Stimulated activated memory B cell treated with anti-CD40 and anti-IgM and Interleukin-4, amounts not matched to agents 10 μg/mL and 1 μg/mL and 100 μg/mL, for 72 hours (primary cell): ENCODE results near the gene KCTD20.
"Not testable (repeated sequence)": the region's sequence is repeated elsewhere in the genome, so short reads cannot be mapped to it uniquely, and the experiment has no call there.

ENCODE experiments used
- ATAC-seq: fragments of 150-1000 bp; cut with Tn5 transposase; 2 replicates; pipeline ENCODE4 v1.10.0; 2021
- H3K27ac Mint-ChIP-seq: one replicate; pipeline ENCODE4 v1.8.0; 2022; ENCODE audit warnings: mild to moderate bottlenecking, mixed read lengths
- H3K27me3 Mint-ChIP-seq: one replicate; pipeline ENCODE4 v1.8.0; 2022; ENCODE audit warnings: mixed read lengths
- H3K36me3 Mint-ChIP-seq: one replicate; pipeline ENCODE4 v1.8.0; 2022; ENCODE audit warnings: mixed read lengths
- H3K4me1 Mint-ChIP-seq: one replicate; pipeline ENCODE4 v1.8.0; 2022; ENCODE audit warnings: mixed read lengths
- H3K4me3 Mint-ChIP-seq: one replicate; pipeline ENCODE4 v1.8.0; 2022; ENCODE audit warnings: mild to moderate bottlenecking, moderate library complexity, mixed read lengths
- H3K9me3 Mint-ChIP-seq: one replicate; pipeline ENCODE4 v1.8.0; 2022; ENCODE audit warnings: mixed read lengths

Gene KCTD20

GRCh38 chr6:36432151-36432671, 10.6 kb upstream of the KCTD20 start:
- Mint-ChIP-seq H3K9me3 (no peaks in the 10 kb centered on the region), H3K27ac (peak overlapping the region; percentile 12), H3K4me3 (peak overlapping the region; percentile 59), H3K36me3 (no peaks in the 10 kb centered on the region), H3K4me1 (peaks cover 10% of the 10 kb centered on the region), H3K27me3 (no peaks in the 10 kb centered on the region)
- ATAC-seq, result no peak

- Mint-ChIP-seq H3K36me3 (no peaks in the 10 kb centered on the region), H3K27me3 (no peaks in the 10 kb centered on the region), H3K4me3 (no peak overlapping the region), H3K27ac (no peak overlapping the region), H3K4me1 (peaks cover 14% of the 10 kb centered on the region), H3K9me3 (no peaks in the 10 kb centered on the region)
- no peak for ATAC-seq
Measured at GRCh38 chr6:36436466-36436865, 6.3 kb upstream of the KCTD20 start.

- Mint-ChIP-seq H3K27ac (peak overlapping the region; percentile 95), H3K36me3 (no peaks in the 10 kb centered on the region), H3K9me3 (no peaks in the 10 kb centered on the region), H3K4me1 (peaks cover 30% of the 10 kb centered on the region), H3K27me3 (no peaks in the 10 kb centered on the region), H3K4me3 (peak overlapping the region; percentile 39)
- ATAC-seq, result peak; percentile 73
Measured at GRCh38 chr6:36441307-36441894, 1.4 kb upstream of the KCTD20 start.

GRCh38 chr6:36442103-36442670, 613 bp upstream of the KCTD20 start:
- Mint-ChIP-seq H3K9me3 (no peaks in the 10 kb centered on the region), H3K27me3 (no peaks in the 10 kb centered on the region), H3K36me3 (no peaks in the 10 kb centered on the region), H3K4me3 (peak overlapping the region; percentile 94), H3K27ac (peak overlapping the region; percentile 95), H3K4me1 (peaks cover 33% of the 10 kb centered on the region)
- no peak for ATAC-seq

- Mint-ChIP-seq H3K27me3 (no peaks in the 10 kb centered on the region), H3K4me1 (peaks cover 33% of the 10 kb centered on the region), H3K9me3 (no peaks in the 10 kb centered on the region), H3K27ac (peak overlapping the region; percentile 95), H3K36me3 (peaks cover 4% of the 10 kb centered on the region), H3K4me3 (peak overlapping the region; percentile 94)
- no peak for ATAC-seq
Measured at GRCh38 chr6:36443471-36444428, 950 bp downstream of the KCTD20 start.

GRCh38 chr6:36444470-36444869, 1.7 kb downstream of the KCTD20 start:
- ATAC-seq, result no peak
- peak overlapping the region; percentile 95 for H3K27ac Mint-ChIP-seq
- H3K36me3 Mint-ChIP-seq, result peaks cover 12% of the 10 kb centered on the region
- H3K9me3 Mint-ChIP-seq, result no peaks in the 10 kb centered on the region
- H3K4me1 Mint-ChIP-seq, result peaks cover 34% of the 10 kb centered on the region
- H3K27me3 Mint-ChIP-seq, result no peaks in the 10 kb centered on the region
- H3K4me3 Mint-ChIP-seq, result peak overlapping the region; percentile 94

GRCh38 chr6:36445621-36446020, 2.8 kb downstream of the KCTD20 start:
- H3K36me3 Mint-ChIP-seq, result peaks cover 16% of the 10 kb centered on the region
- H3K4me3 Mint-ChIP-seq, result no peak overlapping the region
- no peak for ATAC-seq
- H3K4me1 Mint-ChIP-seq, result peaks cover 39% of the 10 kb centered on the region
- H3K27me3 Mint-ChIP-seq, result no peaks in the 10 kb centered on the region
- H3K9me3 Mint-ChIP-seq, result no peaks in the 10 kb centered on the region
- peak overlapping the region; percentile 18 for H3K27ac Mint-ChIP-seq

GRCh38 chr6:36449173-36449572, 6.4 kb downstream of the KCTD20 start:
- not testable (repeated sequence) for H3K27me3 Mint-ChIP-seq, H3K27ac Mint-ChIP-seq, H3K4me3 Mint-ChIP-seq, ATAC-seq, H3K9me3 Mint-ChIP-seq
- Mint-ChIP-seq H3K36me3 (peaks cover 22% of the 10 kb centered on the region), H3K4me1 (peaks cover 27% of the 10 kb centered on the region)

GRCh38 chr6:36452897-36453296, 10.1 kb downstream of the KCTD20 start:
- not testable (repeated sequence) for H3K27me3 Mint-ChIP-seq, H3K27ac Mint-ChIP-seq, H3K9me3 Mint-ChIP-seq, ATAC-seq, H3K4me3 Mint-ChIP-seq
- Mint-ChIP-seq H3K4me1 (peaks cover 18% of the 10 kb centered on the region), H3K36me3 (peaks cover 28% of the 10 kb centered on the region)

- Mint-ChIP-seq H3K4me3 (no peak overlapping the region), H3K4me1 (peaks cover 20% of the 10 kb centered on the region), H3K9me3 (no peaks in the 10 kb centered on the region), H3K27me3 (no peaks in the 10 kb centered on the region), H3K36me3 (peaks cover 13% of the 10 kb centered on the region), H3K27ac (no peak overlapping the region)
- ATAC-seq, result no peak
Measured at GRCh38 chr6:36455486-36456027, 12.8 kb downstream of the KCTD20 start.

GRCh38 chr6:36459501-36459900, 16.7 kb downstream of the KCTD20 start:
- Mint-ChIP-seq H3K36me3 (peaks cover 15% of the 10 kb centered on the region), H3K4me1 (peaks cover 44% of the 10 kb centered on the region), H3K27ac (no peak overlapping the region), H3K4me3 (no peak overlapping the region), H3K27me3 (no peaks in the 10 kb centered on the region), H3K9me3 (no peaks in the 10 kb centered on the region)
- no peak for ATAC-seq

- ATAC-seq, result no peak
- no peaks in the 10 kb centered on the region for H3K9me3 Mint-ChIP-seq
- H3K4me1 Mint-ChIP-seq, result peaks cover 48% of the 10 kb centered on the region
- no peak overlapping the region for H3K27ac Mint-ChIP-seq
- H3K27me3 Mint-ChIP-seq, result no peaks in the 10 kb centered on the region
- H3K36me3 Mint-ChIP-seq, result peaks cover 15% of the 10 kb centered on the region
- no peak overlapping the region for H3K4me3 Mint-ChIP-seq
Measured at GRCh38 chr6:36460916-36461315, 18.1 kb downstream of the KCTD20 start.

GRCh38 chr6:36461646-36462045, 18.8 kb downstream of the KCTD20 start:
- no peaks in the 10 kb centered on the region for H3K9me3 Mint-ChIP-seq
- peaks cover 15% of the 10 kb centered on the region for H3K36me3 Mint-ChIP-seq
- H3K27me3 Mint-ChIP-seq, result no peaks in the 10 kb centered on the region
- H3K27ac Mint-ChIP-seq, result no peak overlapping the region
- no peak for ATAC-seq
- peaks cover 48% of the 10 kb centered on the region for H3K4me1 Mint-ChIP-seq
- no peak overlapping the region for H3K4me3 Mint-ChIP-seq

- Mint-ChIP-seq H3K36me3 (peaks cover 7% of the 10 kb centered on the region), H3K27ac (no peak overlapping the region), H3K4me1 (peaks cover 36% of the 10 kb centered on the region), H3K4me3 (no peak overlapping the region), H3K27me3 (no peaks in the 10 kb centered on the region), H3K9me3 (no peaks in the 10 kb centered on the region)
- ATAC-seq, result no peak
Measured at GRCh38 chr6:36463676-36464075, 20.9 kb downstream of the KCTD20 start.

GRCh38 chr6:36464233-36464632, 21.4 kb downstream of the KCTD20 start:
- ATAC-seq, result no peak
- no peaks in the 10 kb centered on the region for H3K9me3 Mint-ChIP-seq
- peaks cover 39% of the 10 kb centered on the region for H3K4me1 Mint-ChIP-seq
- H3K27me3 Mint-ChIP-seq, result no peaks in the 10 kb centered on the region
- H3K4me3 Mint-ChIP-seq, result no peak overlapping the region
- no peak overlapping the region for H3K27ac Mint-ChIP-seq
- peaks cover 7% of the 10 kb centered on the region for H3K36me3 Mint-ChIP-seq
